Thoracic aorta (tissue), 2 donors: ENCODE results near the gene PAK1. TPM values are rescaled to one million over a fixed set of nuclear protein-coding genes. Genes with fewer than 3 reads are reported as not detected.

Experiments
- ATAC-seq: fragments of 150-250 bp; one replicate; pipeline ENCODE4 v1.8.0; 2017; ENCODE audit warnings: low read depth; ENCODE audit not compliant: insufficient number of reproducible peaks, low FRiP score
- DNase-seq: peaks from one replicate; pipeline ENCODE4 v3.0.0-alpha.2; 2020; ENCODE audit warnings: low spot score
- H3K27ac ChIP-seq, 2 donors: fragments of 200-600 bp; sonication (generic); 1 replicate in 1 of 2; 2 replicates in 1 of 2; pipeline ENCODE4 v1.5.1; 2016; ENCODE audit warnings: mild to moderate bottlenecking in 2 of 2, moderate library complexity in 2 of 2
- H3K27me3 ChIP-seq: fragments of 200-600 bp; sonication (generic); replicated peaks from 2 replicates; pipeline ENCODE4 v1.6.0; 2016; ENCODE audit warnings: mild to moderate bottlenecking; ENCODE audit not compliant: insufficient read depth
- H3K36me3 ChIP-seq: fragments of 200-600 bp; sonication (generic); one replicate; pipeline ENCODE4 v1.5.1; 2016
- H3K4me1 ChIP-seq, 2 donors: fragments of 200-600 bp; sonication (generic); 1 replicate in 1 of 2; 2 replicates in 1 of 2; pipeline versions ENCODE4 v1.5.1 to v1.6.0; 2016; ENCODE audit warnings: low read depth in 2 of 2, mild to moderate bottlenecking in 1 of 2; ENCODE audit not compliant: control insufficient read depth in 1 of 2
- H3K4me3 ChIP-seq: fragments of 200-600 bp; sonication (generic); 2 replicates; pipeline ENCODE4 v1.5.1; 2016; ENCODE audit warnings: mild to moderate bottlenecking
- H3K9me3 ChIP-seq: fragments of 200-600 bp; sonication (generic); 2 replicates; pipeline ENCODE4 v1.5.1; 2016
- total RNA-seq, 2 donors: library from RNA; depleted of rRNA; stranded (reverse); fragments of >200 nt; gene quantifications; one replicate each; pipeline versions ENCODE4 v1.1.0 to v1.2.3, GENCODE V29; 2016
- TF ChIP-seq, protein P1 (sequence below): fragments of 200-600 bp; sonication (generic); IDR thresholded peaks from one replicate; pipeline ENCODE4 v1.5.1; 2019; ENCODE audit warnings: antibody characterized with exemption

Gene PAK1
- total RNA-seq = 10 to 100 TPM; 29.4 to 48.3 TPM

- no peaks in the 10 kb centered on the region for H3K27me3 ChIP-seq
- ATAC-seq = peak; percentile 24
- no peak within 1 kb of the TSS for H3K27ac ChIP-seq
Observed at GRCh38 chr11:77473801-77474683, at the start of gene PAK1. Gene PAK1 (minus strand): TSS chr11:77474094. CDS start chr11:77392520, 81,574 bp downstream.

GRCh38 chr11:77522215-77522614, 48.3 kb upstream of the PAK1 start:
- DNase-seq = no peak
- H3K27ac ChIP-seq = no peak overlapping the region
- H3K27me3 ChIP-seq = no peaks in the 10 kb centered on the region
- TF ChIP-seq, protein P1, sequence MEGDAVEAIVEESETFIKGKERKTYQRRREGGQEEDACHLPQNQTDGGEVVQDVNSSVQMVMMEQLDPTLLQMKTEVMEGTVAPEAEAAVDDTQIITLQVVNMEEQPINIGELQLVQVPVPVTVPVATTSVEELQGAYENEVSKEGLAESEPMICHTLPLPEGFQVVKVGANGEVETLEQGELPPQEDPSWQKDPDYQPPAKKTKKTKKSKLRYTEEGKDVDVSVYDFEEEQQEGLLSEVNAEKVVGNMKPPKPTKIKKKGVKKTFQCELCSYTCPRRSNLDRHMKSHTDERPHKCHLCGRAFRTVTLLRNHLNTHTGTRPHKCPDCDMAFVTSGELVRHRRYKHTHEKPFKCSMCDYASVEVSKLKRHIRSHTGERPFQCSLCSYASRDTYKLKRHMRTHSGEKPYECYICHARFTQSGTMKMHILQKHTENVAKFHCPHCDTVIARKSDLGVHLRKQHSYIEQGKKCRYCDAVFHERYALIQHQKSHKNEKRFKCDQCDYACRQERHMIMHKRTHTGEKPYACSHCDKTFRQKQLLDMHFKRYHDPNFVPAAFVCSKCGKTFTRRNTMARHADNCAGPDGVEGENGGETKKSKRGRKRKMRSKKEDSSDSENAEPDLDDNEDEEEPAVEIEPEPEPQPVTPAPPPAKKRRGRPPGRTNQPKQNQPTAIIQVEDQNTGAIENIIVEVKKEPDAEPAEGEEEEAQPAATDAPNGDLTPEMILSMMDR = no peak
- ATAC-seq = no peak
- no peaks in the 10 kb centered on the region for H3K36me3 ChIP-seq
- no peaks in the 10 kb centered on the region for H3K4me1 ChIP-seq
- H3K4me3 ChIP-seq = no peak overlapping the region
- H3K9me3 ChIP-seq = no peaks in the 10 kb centered on the region

More at GRCh38 chr11:77473801-77474683, at the start of gene PAK1:
- Histone ChIP-seq H3K4me3 (peak within 1 kb of the TSS; percentile 86), H3K4me1 (peaks cover 0 to 8% of the 10 kb centered on the region in 2 donors), H3K9me3 (no peaks in the 10 kb centered on the region), H3K36me3 (no peaks in the 10 kb centered on the region)
- DNase-seq = peak; percentile 36
- TF ChIP-seq, protein P1 = no peak

GRCh38 chr11:77519847-77520246, 46.0 kb upstream of the PAK1 start:
- DNase-seq (no peak), ATAC-seq (no peak)
- Histone ChIP-seq H3K4me3 (no peak overlapping the region), H3K9me3 (no peaks in the 10 kb centered on the region), H3K36me3 (no peaks in the 10 kb centered on the region), H3K4me1 (no peaks in the 10 kb centered on the region), H3K27ac (no peak overlapping the region), H3K27me3 (no peaks in the 10 kb centered on the region)
- TF ChIP-seq, protein P1 = no peak

- H3K9me3 ChIP-seq = no peaks in the 10 kb centered on the region
- ATAC-seq = no peak
- no peak overlapping the region for H3K27ac ChIP-seq
- no peaks in the 10 kb centered on the region for H3K4me1 ChIP-seq
- TF ChIP-seq, protein P1 = no peak
- no peaks in the 10 kb centered on the region for H3K27me3 ChIP-seq
- no peaks in the 10 kb centered on the region for H3K36me3 ChIP-seq
- H3K4me3 ChIP-seq = no peak overlapping the region
- DNase-seq = no peak
Observed at GRCh38 chr11:77518471-77518870, 44.6 kb upstream of the PAK1 start.

DNA sequence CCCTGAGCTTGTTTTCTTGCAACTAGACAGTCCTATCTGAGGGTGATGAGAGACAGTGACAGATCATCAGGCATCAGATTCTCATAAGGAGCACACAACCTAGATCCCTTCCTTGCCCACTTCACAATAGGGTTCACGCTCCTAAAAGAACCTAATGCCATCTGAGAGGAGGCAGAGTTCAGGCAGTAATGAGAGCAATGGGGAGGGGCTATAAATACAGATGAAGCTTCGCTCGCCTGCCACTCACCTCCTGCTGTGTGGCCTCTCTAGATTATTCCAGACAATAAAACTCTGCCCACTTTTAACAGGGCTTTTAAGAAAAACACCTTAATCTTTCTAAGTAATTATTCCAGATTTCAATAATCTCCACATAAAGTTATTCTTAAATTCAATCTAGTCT, 43.9 kb upstream of the PAK1 start:
- ATAC-seq (no peak), DNase-seq (no peak)
- Histone ChIP-seq H3K4me3 (no peak overlapping the region), H3K27ac (no peak overlapping the region), H3K4me1 (no peaks in the 10 kb centered on the region), H3K36me3 (no peaks in the 10 kb centered on the region), H3K27me3 (no peaks in the 10 kb centered on the region), H3K9me3 (no peaks in the 10 kb centered on the region)
- TF ChIP-seq, protein P1 = no peak
